22Rv1 (cell line): Measurements from ENCODE around the gene DBNL.
A peak's percentile ranks its signal among the peaks of the same experiment; 100 is the strongest.

ENCODE experiments used
- H3K27ac ChIP-seq: fragments of 450-650 bp; 2 replicates; pipeline ENCODE4 v1.5.1; 2017
- ZFX ChIP-seq: fragments of 450-650 bp; IDR thresholded peaks from 2 replicates; pipeline ENCODE4 v1.6.1; 2017; ENCODE audit warnings: antibody characterized with exemption, borderline replicate concordance
- TF ChIP-seq, protein P1 (sequence below): fragments of 450-650 bp; IDR thresholded peaks from 2 replicates; pipeline ENCODE4 v1.5.1; 2017; ENCODE audit warnings: mild to moderate bottlenecking

DBNL gene

DNA sequence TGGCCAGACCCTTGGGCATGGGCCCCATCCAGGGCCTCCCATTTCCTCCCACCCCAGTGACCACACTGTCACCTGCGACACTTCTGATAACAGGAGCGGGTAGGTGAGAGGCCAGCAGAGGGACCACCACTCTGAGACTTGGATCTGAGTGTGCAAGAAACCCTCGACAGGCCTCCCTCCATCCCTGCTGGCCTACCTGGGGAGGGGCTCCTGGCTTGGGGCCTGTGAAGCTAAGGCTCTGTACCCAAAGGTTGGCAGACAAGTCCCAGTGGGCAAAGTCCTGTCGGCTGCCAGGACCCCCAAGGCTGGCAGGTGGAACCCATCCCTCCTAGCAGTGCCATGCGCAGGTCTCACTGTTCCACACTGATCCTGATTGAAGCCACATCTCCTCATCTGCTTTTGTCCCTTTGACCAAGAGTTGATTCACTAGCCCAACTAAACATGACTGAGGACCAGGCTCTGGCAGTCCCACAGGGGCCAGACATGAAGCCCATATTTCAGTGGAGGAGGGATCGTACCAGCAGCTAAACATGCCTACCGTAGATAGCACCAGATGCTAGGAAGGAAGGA, 22.1 kb downstream of the DBNL start:
- TF ChIP-seq, protein P1, sequence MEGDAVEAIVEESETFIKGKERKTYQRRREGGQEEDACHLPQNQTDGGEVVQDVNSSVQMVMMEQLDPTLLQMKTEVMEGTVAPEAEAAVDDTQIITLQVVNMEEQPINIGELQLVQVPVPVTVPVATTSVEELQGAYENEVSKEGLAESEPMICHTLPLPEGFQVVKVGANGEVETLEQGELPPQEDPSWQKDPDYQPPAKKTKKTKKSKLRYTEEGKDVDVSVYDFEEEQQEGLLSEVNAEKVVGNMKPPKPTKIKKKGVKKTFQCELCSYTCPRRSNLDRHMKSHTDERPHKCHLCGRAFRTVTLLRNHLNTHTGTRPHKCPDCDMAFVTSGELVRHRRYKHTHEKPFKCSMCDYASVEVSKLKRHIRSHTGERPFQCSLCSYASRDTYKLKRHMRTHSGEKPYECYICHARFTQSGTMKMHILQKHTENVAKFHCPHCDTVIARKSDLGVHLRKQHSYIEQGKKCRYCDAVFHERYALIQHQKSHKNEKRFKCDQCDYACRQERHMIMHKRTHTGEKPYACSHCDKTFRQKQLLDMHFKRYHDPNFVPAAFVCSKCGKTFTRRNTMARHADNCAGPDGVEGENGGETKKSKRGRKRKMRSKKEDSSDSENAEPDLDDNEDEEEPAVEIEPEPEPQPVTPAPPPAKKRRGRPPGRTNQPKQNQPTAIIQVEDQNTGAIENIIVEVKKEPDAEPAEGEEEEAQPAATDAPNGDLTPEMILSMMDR = no peak
- TF ChIP-seq ZFX = no peak
- H3K27ac ChIP-seq = peak overlapping the region; percentile 80

DNA sequence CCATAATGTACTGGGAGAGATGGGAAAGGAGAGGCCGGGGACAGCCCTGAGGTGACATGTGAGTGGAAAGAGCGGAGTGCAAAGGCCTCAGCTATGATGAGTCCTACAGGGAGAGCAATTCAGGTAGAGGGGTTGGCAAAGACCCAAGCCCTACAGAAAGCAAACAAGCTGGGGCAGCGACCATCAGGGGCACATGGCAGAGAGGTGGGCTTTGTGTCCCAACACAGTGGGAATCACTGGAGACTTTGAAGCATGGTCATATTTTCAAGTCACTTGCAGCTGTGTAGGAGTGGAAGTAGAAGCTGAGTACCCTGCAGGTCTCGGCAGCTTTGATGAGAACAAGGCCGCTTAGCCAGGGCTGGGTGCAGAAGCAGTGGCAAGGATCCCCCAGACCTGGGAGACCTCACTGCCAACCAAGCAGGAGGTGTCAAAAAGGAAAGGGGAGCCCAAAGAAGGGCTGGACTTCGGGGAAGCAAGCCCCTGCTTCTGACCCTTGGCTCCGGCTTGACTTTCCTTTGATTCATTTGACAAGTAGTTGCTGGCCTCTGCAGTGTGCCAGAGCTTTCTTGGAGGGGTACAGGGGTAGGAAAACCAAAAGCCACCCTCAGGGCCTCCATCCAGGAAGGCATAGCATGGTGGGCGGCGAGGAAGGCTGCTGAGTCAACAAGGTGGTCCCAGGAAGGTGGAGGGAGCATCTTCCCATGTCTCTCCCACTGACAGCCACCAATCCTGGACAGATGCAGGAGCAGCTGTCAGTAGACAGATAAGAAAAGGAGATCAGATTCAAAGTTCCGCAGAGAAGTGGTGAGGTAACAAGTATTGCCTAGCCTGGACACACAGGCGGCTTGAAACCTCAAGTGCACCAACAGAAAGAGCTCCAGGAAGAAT, 22.8 kb downstream of the DBNL start:
- peak overlapping the region; percentile 80 for H3K27ac ChIP-seq
- TF ChIP-seq, protein P1 = no peak
- no peak for TF ChIP-seq ZFX

DNA sequence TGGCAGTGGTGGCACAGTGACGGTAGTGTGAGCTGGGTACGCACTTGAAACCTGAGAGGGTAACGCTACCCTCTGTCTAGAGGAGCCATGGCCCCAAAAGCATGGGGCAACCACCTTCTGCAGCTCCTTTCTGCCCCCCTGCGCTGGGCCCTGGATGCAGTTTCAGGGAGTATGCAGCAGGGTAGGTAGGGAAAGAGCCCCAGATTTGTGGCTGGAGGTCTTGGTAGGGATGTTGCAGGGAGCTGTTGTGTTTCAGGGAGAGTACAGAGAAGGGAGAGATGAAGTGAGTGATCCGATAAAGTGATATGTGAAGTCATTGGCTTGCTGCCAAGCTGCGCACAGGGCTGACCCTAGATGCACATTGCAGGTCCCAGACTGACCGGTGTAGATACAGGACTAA, 23.6 kb downstream of the DBNL start:
- peak overlapping the region; percentile 80; the same call in 1 of the 2 replicates for H3K27ac ChIP-seq
- no peak for TF ChIP-seq ZFX
- TF ChIP-seq, protein P1 = no peak

DNA sequence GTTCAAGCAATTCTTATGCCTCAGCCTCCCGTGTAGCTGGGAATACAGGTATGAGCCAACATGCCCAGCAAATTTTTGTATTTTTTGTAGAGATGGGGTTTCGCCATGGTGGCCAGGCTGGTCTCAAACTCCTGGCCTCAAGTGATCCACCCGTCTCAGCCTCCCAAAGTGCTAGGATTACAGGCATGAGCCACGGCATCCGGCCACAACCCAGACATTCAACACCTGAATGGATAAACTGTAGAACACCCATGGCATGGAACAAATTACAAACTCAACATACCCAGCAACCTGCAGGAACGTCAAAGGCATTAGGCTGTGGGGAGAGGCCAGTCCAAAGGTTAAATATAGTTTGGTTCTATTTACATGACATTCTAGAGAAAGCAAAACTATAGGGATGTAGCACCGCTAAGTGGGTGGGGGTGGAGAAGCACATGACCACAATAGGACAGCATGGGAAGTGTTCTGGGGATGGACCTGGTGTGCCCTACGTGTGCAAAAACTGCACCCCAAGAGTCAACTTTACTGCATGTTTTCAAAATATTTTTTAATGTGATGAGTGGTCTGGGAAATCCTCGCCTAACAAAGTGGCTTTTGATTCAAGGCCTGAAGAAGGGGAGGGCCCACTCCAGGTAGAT, 27.3 kb downstream of the DBNL start:
- TF ChIP-seq, protein P1 = no peak
- no peak for TF ChIP-seq ZFX

DNA sequence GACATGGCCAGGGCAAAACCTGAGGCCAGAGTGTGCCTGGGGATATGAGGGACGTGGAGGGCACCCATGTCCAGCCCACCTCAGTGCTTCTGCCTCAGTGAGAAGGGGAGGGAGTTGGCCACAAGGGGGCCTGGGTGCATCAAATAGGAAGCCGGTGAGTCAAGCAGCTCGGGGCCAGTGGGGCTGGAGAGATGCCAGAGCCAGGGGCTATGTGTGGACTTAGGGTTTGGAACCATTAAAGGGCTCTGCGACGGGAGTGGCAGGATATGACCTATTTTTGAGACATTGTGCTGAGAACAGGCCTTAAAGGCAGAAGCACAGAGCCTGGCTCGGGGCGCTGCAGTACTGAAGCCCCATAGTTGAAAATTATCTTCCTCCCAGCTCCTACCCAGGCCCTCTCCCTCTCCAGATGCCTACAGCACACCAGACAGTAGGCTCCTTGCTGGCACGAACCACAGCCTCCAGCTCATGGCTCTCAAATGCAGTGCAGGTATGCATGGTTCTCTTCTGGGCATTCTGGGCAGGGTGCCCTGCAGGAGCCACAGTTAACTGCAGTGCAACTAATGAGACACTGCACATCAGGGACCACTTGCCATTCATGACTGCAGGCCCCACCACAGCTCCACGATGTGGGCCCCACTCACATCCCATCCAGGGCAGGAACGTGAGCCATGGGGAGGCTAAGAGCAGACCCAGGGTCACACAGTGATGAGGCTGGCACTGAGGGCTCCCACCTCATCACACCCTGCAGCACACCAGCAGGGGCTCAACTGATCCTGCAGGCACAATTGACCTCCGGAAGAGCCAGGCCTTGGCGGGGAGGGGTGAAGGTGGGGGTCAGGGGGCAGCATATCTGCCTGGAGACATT, 28.1 kb downstream of the DBNL start:
- peak overlapping the region; percentile 72 for H3K27ac ChIP-seq
- TF ChIP-seq ZFX = no peak
- TF ChIP-seq, protein P1 = peak; percentile 80

More for the DNA sequence above, 27.3 kb downstream of the DBNL start:
- H3K27ac ChIP-seq = peak overlapping the region; percentile 72

DNA sequence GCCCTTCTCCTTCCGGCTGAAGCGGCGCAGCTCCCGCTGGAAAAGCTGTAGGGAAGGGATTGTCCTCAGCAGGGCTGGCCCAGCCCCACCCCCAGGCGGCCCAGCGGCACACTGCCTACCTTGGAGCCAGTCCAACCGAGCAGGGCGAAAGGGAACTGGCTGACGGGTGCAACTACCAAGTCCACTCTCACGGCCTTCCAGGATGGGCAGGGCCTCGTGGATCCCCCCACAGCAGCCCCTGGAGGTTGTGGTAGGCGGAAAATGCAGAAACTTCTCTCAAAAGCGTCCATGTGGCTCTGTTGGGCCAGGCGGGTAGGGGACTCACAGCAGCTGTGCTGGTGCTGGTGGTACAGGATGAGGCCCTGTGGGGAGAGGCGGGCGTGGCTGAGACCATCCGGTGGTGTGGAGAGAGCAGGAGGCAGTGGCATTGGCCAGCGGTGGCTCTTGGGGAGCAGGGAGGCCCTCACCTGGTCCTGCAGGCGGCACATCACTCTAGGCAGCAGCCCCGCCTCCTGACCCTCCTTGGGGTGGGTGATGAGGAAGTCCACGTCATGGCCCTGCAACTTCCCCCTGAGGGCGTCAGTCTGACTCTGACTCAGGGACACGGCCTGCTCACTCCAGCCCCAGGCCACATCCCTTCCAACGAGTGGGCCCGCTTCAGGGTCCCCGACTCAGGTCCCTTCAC, 29.3 kb downstream of the DBNL start:
- H3K27ac ChIP-seq = peak overlapping the region; percentile 72
- TF ChIP-seq, protein P1 = no peak
- no peak for TF ChIP-seq ZFX
